GM23248 (cell line): ENCODE measurements around the gene PSME4. TPM values are rescaled to one million over a fixed set of nuclear protein-coding genes. Genes with fewer than 3 reads are reported as not detected.

ENCODE experiments used
- DNase-seq: peaks from one replicate; pipeline ENCODE4 v3.0.0-alpha.2; 2015
- H2AFZ ChIP-seq: fragments of 200-600 bp; sonication (generic); 2 replicates; pipeline ENCODE4 v1.6.1; 2016; ENCODE audit warnings: antibody characterized with exemption
- H3F3A ChIP-seq: fragments of 200-600 bp; sonication (generic); 2 replicates; pipeline ENCODE4 v1.6.1; 2016; ENCODE audit warnings: mild to moderate bottlenecking, antibody characterized with exemption, mixed run types; ENCODE audit not compliant: insufficient read depth
- H3K27ac ChIP-seq: fragments of 200-600 bp; sonication (generic); 2 replicates; pipeline ENCODE4 v1.5.1; 2016; ENCODE audit warnings: mild to moderate bottlenecking
- H3K27me3 ChIP-seq: fragments of 200-600 bp; sonication (generic); replicated peaks from 2 replicates; pipeline ENCODE4 v1.6.1; 2016; ENCODE audit warnings: mild to moderate bottlenecking; ENCODE audit not compliant: insufficient read depth
- H3K36me3 ChIP-seq: fragments of 200-600 bp; sonication (generic); 2 replicates; pipeline ENCODE4 v1.6.1; 2016; ENCODE audit warnings: low read depth, mild to moderate bottlenecking
- H3K4me1 ChIP-seq: fragments of 200-600 bp; sonication (generic); 2 replicates; pipeline ENCODE4 v1.6.1; 2016; ENCODE audit warnings: mild to moderate bottlenecking; ENCODE audit not compliant: insufficient read depth
- H3K4me2 ChIP-seq: fragments of 200-600 bp; sonication (generic); one replicate; pipeline ENCODE4 v1.6.1; 2016; ENCODE audit warnings: mild to moderate bottlenecking; ENCODE audit not compliant: unreplicated experiment
- H3K4me3 ChIP-seq: fragments of 200-600 bp; sonication (generic); 2 replicates; pipeline ENCODE4 v1.5.1; 2016; ENCODE audit warnings: mild to moderate bottlenecking
- H3K79me2 ChIP-seq: fragments of 200-600 bp; sonication (generic); 2 replicates; pipeline ENCODE4 v1.6.1; 2016; ENCODE audit warnings: mild to moderate bottlenecking; ENCODE audit not compliant: insufficient read depth
- H3K9ac ChIP-seq: fragments of 200-600 bp; sonication (generic); 2 replicates; pipeline ENCODE4 v1.6.1; 2016; ENCODE audit warnings: mild to moderate bottlenecking
- H3K9me2 ChIP-seq: fragments of 200-600 bp; sonication (generic); 2 replicates; pipeline ENCODE4 v1.6.1; 2016; ENCODE audit warnings: mixed run types, mild to moderate bottlenecking, moderate library complexity; ENCODE audit not compliant: insufficient read depth
- H3K9me3 ChIP-seq: fragments of 200-600 bp; sonication (generic); one replicate; pipeline ENCODE4 v1.6.1; 2017; ENCODE audit warnings: low read depth
- H4K20me1 ChIP-seq: fragments of 200-600 bp; sonication (generic); 2 replicates; pipeline ENCODE4 v1.6.0; 2016; ENCODE audit not compliant: insufficient read depth
- EZH2 ChIP-seq: fragments of 200-600 bp; sonication (generic); IDR thresholded peaks from 2 replicates; pipeline ENCODE4 v1.6.1; 2018; ENCODE audit warnings: antibody characterized with exemption, mild to moderate bottlenecking; ENCODE audit not compliant: insufficient read depth, poor library complexity, severe bottlenecking
- EZH2phosphoT487 ChIP-seq: fragments of 200-600 bp; sonication (generic); IDR thresholded peaks from 2 replicates; pipeline ENCODE4 v1.6.1; 2018; ENCODE audit warnings: antibody characterized with exemption, moderate library complexity, mild to moderate bottlenecking, low read depth; ENCODE audit not compliant: insufficient read depth
- WGBS, 2 experiments: methylation state at CpG; one replicate each; pipeline ENCODE4 v1.1.6; 2015 to 2017; ENCODE audit warnings: low lambda C conversion rate in 2 of 2, low coverage in 1 of 2; ENCODE audit errors: missing lambda C conversion rate in 2 of 2; 5-methylcytosine and 5-hydroxymethylcytosine counted together
- in situ Hi-C: fragments of 300-500 bp; cut with MboI; formaldehyde crosslinking; loops from 2 replicates; pipeline ENCODE4 v1.15.0; 2020
- polyA plus RNA-seq: library from polyadenylated mRNA; unstranded; fragments of >200 nt; fragmentation: Nextera tagmentation; extraction: Ambion mirVana; gene quantifications from 2 replicates; pipeline ENCODE4 v1.2.1, GENCODE V29; 2016
- total RNA-seq: library from RNA; depleted of rRNA; stranded (reverse); fragments of >200 nt; shearing (Covaris generic); gene quantifications from 2 replicates; pipeline ENCODE4 v1.2.3, GENCODE V29; 2014

Gene PSME4
- total and polyA plus RNA-seq, 2 experiments from 2014 or later = 16.2 to 29.3 TPM

- 0 out of 2 replicates have a peak, but pooled peaks cover 12% of the 10 kb centered on the region for H3K79me2 ChIP-seq
- H3F3A ChIP-seq = peaks cover 14% of the 10 kb centered on the region
- no peak overlapping the region for H2AFZ ChIP-seq
- H3K27me3 ChIP-seq = no peaks in the 10 kb centered on the region
- in situ Hi-C loops = no loop called here
- no peak overlapping the region for H3K4me2 ChIP-seq
- 92 to 96% methylated on average over 2 of the region's 2 CpGs for WGBS, 2 experiments
- no peak overlapping the region for H3K4me3 ChIP-seq
- no peaks in the 10 kb centered on the region for H3K36me3 ChIP-seq
- H3K27ac ChIP-seq = no peak overlapping the region
- H3K4me1 ChIP-seq = peaks cover 17% of the 10 kb centered on the region
- no peaks in the 10 kb centered on the region for H4K20me1 ChIP-seq
- no peak for DNase-seq
- no peak overlapping the region for H3K9ac ChIP-seq
- TF ChIP-seq EZH2 (no peak), EZH2phosphoT487 (no peak)
- no peaks in the 10 kb centered on the region for H3K9me2 ChIP-seq
- H3K9me3 ChIP-seq = no peaks in the 10 kb centered on the region
These were observed 18.5 kb upstream of the PSME4 start for GRCh38 chr2:53989210-53989862.

- H3K9me2 ChIP-seq = no peaks in the 10 kb centered on the region
- H3K27me3 ChIP-seq = no peaks in the 10 kb centered on the region
- H3K4me2 ChIP-seq = no peak overlapping the region
- no peak overlapping the region for H3K27ac ChIP-seq
- H3K4me1 ChIP-seq = peaks cover 17% of the 10 kb centered on the region
- no peak overlapping the region for H2AFZ ChIP-seq
- in situ Hi-C loops = no loop called here
- no peak overlapping the region for H3K9ac ChIP-seq
- peaks cover 14% of the 10 kb centered on the region for H3F3A ChIP-seq
- H3K4me3 ChIP-seq = no peak overlapping the region
- TF ChIP-seq EZH2 (no peak), EZH2phosphoT487 (no peak)
- WGBS, 2 experiments = 3 to 4% methylated on average over 1 of the region's 1 CpG
- no peaks in the 10 kb centered on the region for H3K36me3 ChIP-seq
- H4K20me1 ChIP-seq = no peaks in the 10 kb centered on the region
- 0 out of 2 replicates have a peak, but pooled peaks cover 12% of the 10 kb centered on the region for H3K79me2 ChIP-seq
- no peaks in the 10 kb centered on the region for H3K9me3 ChIP-seq
- peak; percentile 48 for DNase-seq
These were observed 16.6 kb upstream of the PSME4 start for GRCh38 chr2:53987336-53987921.

- no peak for TF ChIP-seq EZH2phosphoT487
- TF ChIP-seq EZH2 = no peak
- Histone ChIP-seq H3K27ac (no peak overlapping the region), H3K9me2 (no peaks in the 10 kb centered on the region), H2AFZ (no peak overlapping the region), H3K27me3 (no peaks in the 10 kb centered on the region), H3K9me3 (no peaks in the 10 kb centered on the region), H3K36me3 (0 out of 2 replicates have a peak, but pooled peaks cover 2% of the 10 kb centered on the region), H3K4me1 (peaks cover 17% of the 10 kb centered on the region), H3F3A (peaks cover 14% of the 10 kb centered on the region), H3K4me3 (no peak overlapping the region), H3K4me2 (no peak overlapping the region), H4K20me1 (no peaks in the 10 kb centered on the region), H3K9ac (no peak overlapping the region), H3K79me2 (0 out of 2 replicates have a peak, but pooled peaks cover 12% of the 10 kb centered on the region)
- WGBS, 2 experiments = 96 to 97% methylated on average over 4 of the region's 4 CpGs
- in situ Hi-C loops = no loop called here
- DNase-seq = no peak
These were observed 14.9 kb upstream of the PSME4 start for GRCh38 chr2:53985646-53986045.

GRCh38 chr2:53969968-53970723 is 647 bp downstream of the PSME4 start:
- peak overlapping the region; percentile 59 for H2AFZ ChIP-seq
- H3K27me3 ChIP-seq = no peaks in the 10 kb centered on the region
- no peaks in the 10 kb centered on the region; the same call in 1 of the 2 replicates for H3K36me3 ChIP-seq
- peak overlapping the region; percentile 96 for H3K4me3 ChIP-seq
- H3K79me2 ChIP-seq = peaks cover 54% of the 10 kb centered on the region
- peaks cover 7% of the 10 kb centered on the region for H3K4me1 ChIP-seq
- in situ Hi-C loops = no loop called here
- H3K9ac ChIP-seq = peak overlapping the region; percentile 97
- peaks cover 53% of the 10 kb centered on the region for H3F3A ChIP-seq
- no peaks in the 10 kb centered on the region for H3K9me3 ChIP-seq
- peak overlapping the region; percentile 98 for H3K4me2 ChIP-seq
- no peaks in the 10 kb centered on the region for H3K9me2 ChIP-seq
- H4K20me1 ChIP-seq = no peaks in the 10 kb centered on the region; the same call in 1 of the 2 replicates
- WGBS, 2 experiments = 1% methylated on average over 39 to 46 of the region's 46 CpGs
- peak; percentile 70 for DNase-seq
- TF ChIP-seq EZH2 = no peak
- TF ChIP-seq EZH2phosphoT487 = no peak
- peak overlapping the region; percentile 93 for H3K27ac ChIP-seq
